GM12878 (cell line): ENCODE results near the gene PROCA1. TPM values are rescaled to one million over a fixed set of nuclear protein-coding genes. Genes with fewer than 3 reads are reported as not detected.

Source experiments
- ATAC-seq: fragments of 200-7000 bp; cut with Tn5 transposase; 3 replicates; pipeline ENCODE4 v1.9.1; 2020; ENCODE audit warnings: mild to moderate bottlenecking, moderate library complexity
- BruUV-seq: library from RNA; stranded (reverse); fragments of 400-500 nt; replicated peaks from 2 replicates; lab custom pipeline; 2021; lab: Mats Ljungman, UMichigan
- CTCF ChIA-PET: fragments of 300-600 bp; sonication (Branson Sonifier 250); formaldehyde crosslinking; extraction: SDS; loops from one replicate; lab custom pipeline; 2021; ENCODE audit warnings: inconsistent platforms; lab: Yijun Ruan, JAX
- POLR2A ChIA-PET: fragments of 350-600 bp; formaldehyde crosslinking; extraction: SDS; loops from one replicate; lab custom pipeline; 2021; ENCODE audit warnings: inconsistent platforms; lab: Charles Lee
- RAD21 ChIA-PET: fragments of 300-600 bp; sonication (Branson Sonifier 250); formaldehyde crosslinking; loops from one replicate; lab custom pipeline; 2023; ENCODE audit warnings: antibody characterized with exemption; ENCODE audit not compliant: unreplicated experiment; lab: Charles Lee
- SMC1A ChIA-PET: fragments of 300-600 bp; sonication (Branson Sonifier 250); formaldehyde crosslinking; loops from one replicate; lab custom pipeline; 2023; ENCODE audit not compliant: unreplicated experiment, uncharacterized antibody; lab: Charles Lee
- DNase-seq: peaks from one replicate; pipeline ENCODE4 v3.0.0-alpha.2; 2011; ENCODE audit warnings: low read depth, low spot score
- FAIRE-seq: peaks from 3 replicates; lab custom pipeline; 2011; peaks lifted over from hg19 to GRCh38; lab: Jason Lieb, UNC
- H2AFZ ChIP-seq: 2 replicates; pipeline ENCODE4 v1.6.0; 2011; ENCODE audit warnings: low read depth, low read length, control low read depth; ENCODE audit not compliant: control insufficient read depth
- H3K27ac ChIP-seq: 2 replicates; pipeline ENCODE4 v1.5.1; 2011; ENCODE audit warnings: control low read depth; ENCODE audit not compliant: control insufficient read depth, insufficient read depth
- H3K27me3 ChIP-seq, 2 experiments: replicated peaks in 1 of 2; 2 replicates each; pipeline versions ENCODE4 v1.6.0 to v1.6.1; 2011; ENCODE audit warnings: low read length in 1 of 2; ENCODE audit not compliant: control insufficient read depth in 2 of 2, insufficient read depth in 2 of 2
- H3K36me3 ChIP-seq, 2 experiments: 2 replicates each; pipeline ENCODE4 v1.5.1; 2011; ENCODE audit warnings: low read length in 1 of 2; ENCODE audit not compliant: control insufficient read depth in 2 of 2, insufficient read depth in 2 of 2
- H3K4me1 ChIP-seq: 2 replicates; pipeline ENCODE4 v1.6.1; 2011; ENCODE audit warnings: mild to moderate bottlenecking, low read length, moderate library complexity, mixed read lengths; ENCODE audit not compliant: control insufficient read depth, insufficient read depth
- H3K4me2 ChIP-seq: 2 replicates; pipeline ENCODE4 v1.6.0; 2011; ENCODE audit warnings: control low read depth; ENCODE audit not compliant: control insufficient read depth, insufficient read depth
- H3K4me3 ChIP-seq: fragments of 200-600 bp; sonication (generic); 2 replicates; pipeline ENCODE4 v1.5.1; 2016
- H3K79me2 ChIP-seq: 2 replicates; pipeline ENCODE4 v1.6.0; 2011; ENCODE audit warnings: low read length; ENCODE audit not compliant: control insufficient read depth, insufficient read depth
- H3K9ac ChIP-seq: 2 replicates; pipeline ENCODE4 v1.8.0; 2011; ENCODE audit warnings: low read length, control low read depth, mixed read lengths; ENCODE audit not compliant: control insufficient read depth, insufficient read depth
- H3K9me3 ChIP-seq: replicated peaks from 3 replicates; pipeline ENCODE4 v1.5.1; 2011; ENCODE audit warnings: mild to moderate bottlenecking, low read length; ENCODE audit not compliant: control insufficient read depth, insufficient read depth
- H4K20me1 ChIP-seq: 2 replicates; pipeline ENCODE4 v1.6.0; 2011; ENCODE audit not compliant: control insufficient read depth, insufficient read depth
- MTA2 ChIP-seq: fragments of 450-650 bp; IDR thresholded peaks from 2 replicates; pipeline ENCODE4 v1.6.1; 2016; ENCODE audit warnings: low read depth, mild to moderate bottlenecking, moderate library complexity
- POLR2AphosphoS5 ChIP-seq: IDR thresholded peaks from 2 replicates; pipeline ENCODE4 v1.6.1; 2011; ENCODE audit warnings: mild to moderate bottlenecking, low read length, inconsistent platforms
- WGBS: methylation state at CpG from one replicate; pipeline ENCODE4 v1.1.6; 2016; ENCODE audit warnings: low lambda C conversion rate; ENCODE audit not compliant: insufficient replicate concordance, insufficient coverage; ENCODE audit errors: missing lambda C conversion rate; 5-methylcytosine and 5-hydroxymethylcytosine counted together
- in situ Hi-C: fragments of 300-500 bp; cut with MboI; formaldehyde crosslinking; loops from 9 replicates; pipeline ENCODE4 v1.14.3; 2018; ENCODE audit warnings: mixed read lengths
- intact Hi-C: fragments of 100-400 bp; cut with micrococcal nuclease; formaldehyde crosslinking; loops from one replicate; pipeline ENCODE4 v1.14.2; 2022; ENCODE audit not compliant: unreplicated experiment
- polyA plus RNA-seq, 11 experiments: library from polyadenylated mRNA; depleted of rRNA in 4 of 11; unstranded in 6 of 11; stranded (reverse) in 5 of 11; fragments of >200 nt; fragmentation: Nextera tagmentation in 4 of 11; fragmentation: Illumina TruSeq in 1 of 11; extraction: Ambion mirVana in 4 of 11; extraction: Trizol in 1 of 11; gene quantifications; 1 replicate in 1 of 11; 2 replicates in 10 of 11; pipeline versions ENCODE4 v1.2.1 to v1.2.3, GENCODE V29; 2011 to 2016; ENCODE audit warnings: inconsistent platforms in 2 of 11, missing spikeins in 2 of 11, low read depth in 1 of 11
- total RNA-seq, 4 experiments: library from RNA; depleted of rRNA in 3 of 4; stranded (reverse); fragments of >200 nt in 3 of 4; fragmentation: Illumina TruSeq in 1 of 4; extraction: Trizol in 1 of 4; gene quantifications; 2 replicates each; pipeline versions ENCODE4 v1.2.1 to v1.2.3, GENCODE V29; 2013 to 2021

PROCA1 gene
- total and polyA plus RNA-seq, 10 of the 15 experiments (the other 5 are each of a cell fraction or from before 2014, with no cell fraction given), result 0.35 to 4.8 (median 1.4) TPM

DNA sequence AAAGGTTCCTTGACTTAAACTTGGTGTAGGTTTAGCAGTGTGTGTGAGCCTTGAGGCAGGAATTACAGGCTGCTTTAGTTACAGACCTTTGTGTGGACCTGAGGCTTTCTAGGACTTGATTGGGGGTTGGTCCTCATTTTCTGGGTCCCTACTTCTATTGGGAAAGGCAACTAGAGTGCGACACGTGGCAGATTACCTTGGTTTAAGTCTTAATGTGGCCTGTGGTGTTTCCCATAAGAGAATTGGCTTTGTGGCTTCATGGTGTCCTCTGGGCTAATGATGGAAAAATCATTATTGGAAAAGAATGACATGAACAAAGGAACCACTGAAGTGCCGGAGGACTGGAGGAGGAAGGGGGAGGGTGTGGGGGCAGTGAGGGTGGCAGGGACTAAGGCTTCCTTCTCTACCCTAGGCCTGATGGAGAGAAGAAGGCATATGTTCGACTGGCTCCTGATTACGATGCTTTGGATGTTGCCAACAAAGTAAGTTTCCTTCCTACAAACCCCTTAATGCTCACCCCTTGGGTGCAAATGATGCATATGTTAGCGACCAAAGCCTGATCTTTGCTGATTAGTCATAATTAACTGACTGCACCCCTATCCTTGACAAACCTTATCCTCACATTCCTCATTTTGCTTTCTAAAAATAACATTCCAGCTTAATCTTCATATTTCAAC, 11.6 kb upstream of the PROCA1 start:
- DNase-seq, result no peak
- ChIA-PET RAD21 (interaction anchor here (6.8 kb wide), 1 partner anchor 22 kb away, joined by 375 read pairs; the partner anchor contains the start of gene TRAF4), SMC1A (interaction anchor here (0.6 to 11.3 kb wide), 3 partner anchors 11 to 114 kb away, joined by 3 to 326 read pairs (median 3); partner anchors contain the start of genes PROCA1 and TRAF4), POLR2A (interaction anchor here (0.6 to 17.2 kb wide), 3 partner anchors 21 to 61 kb away, joined by 4 to 485 read pairs (median 6); partner anchors contain the start of genes SDF2, SUPT6H and TRAF4), CTCF (interaction anchor here (1.0 to 12.6 kb wide), 4 partner anchors 26 to 179 kb away, joined by 3 to 394 read pairs (median 79); no protein-coding TSS in a partner anchor)
- BruUV-seq, result no TSS peak
- H3K36me3 ChIP-seq, result peaks cover 12 to 20% of the 10 kb centered on the region in 2 experiments; a peak in 3 of 4 replicates
- ATAC-seq, result no peak
- WGBS, result 28% methylated on average over 5 of the region's 6 CpGs
- H4K20me1 ChIP-seq, result no peaks in the 10 kb centered on the region
- H2AFZ ChIP-seq, result no peak overlapping the region
- H3K4me3 ChIP-seq, result peak overlapping the region; percentile 95; the same call in 1 of the 2 replicates
- 0 out of 2 replicates have a peak overlapping the region, but pooled peaks have one; percentile 56 for H3K27ac ChIP-seq
- peaks cover 22% of the 10 kb centered on the region for H3K4me1 ChIP-seq
- intact Hi-C loops, result loop anchor here (10.0 kb wide), 1 partner anchor 392 kb away; no protein-coding TSS in a partner anchor
- H3K79me2 ChIP-seq, result peaks cover 45% of the 10 kb centered on the region
- peak overlapping the region; percentile 88 for H3K4me2 ChIP-seq
- no peaks in the 10 kb centered on the region for H3K27me3 ChIP-seq
- TF ChIP-seq POLR2AphosphoS5, result 0 out of 2 replicates have a peak, but pooled peaks have one; percentile 30
- no peak for TF ChIP-seq MTA2
- peak overlapping the region; percentile 48; the same call in 1 of the 2 replicates for H3K9ac ChIP-seq
- no peaks in the 10 kb centered on the region for H3K9me3 ChIP-seq
- FAIRE-seq, result no peak
- in situ Hi-C loops, result no loop called here
